Activated T-cell treated with anti-CD3 and anti-CD28 coated beads, Interleukin-2, amount 50 U/mL, for 48 hours (primary cell): ENCODE measurements around the gene RUNX2.

Experiments used
- DNase-seq, 2 experiments: peaks; one replicate each; pipeline ENCODE4 v3.0.0-alpha.2; 2020

The RUNX2 gene

DNA sequence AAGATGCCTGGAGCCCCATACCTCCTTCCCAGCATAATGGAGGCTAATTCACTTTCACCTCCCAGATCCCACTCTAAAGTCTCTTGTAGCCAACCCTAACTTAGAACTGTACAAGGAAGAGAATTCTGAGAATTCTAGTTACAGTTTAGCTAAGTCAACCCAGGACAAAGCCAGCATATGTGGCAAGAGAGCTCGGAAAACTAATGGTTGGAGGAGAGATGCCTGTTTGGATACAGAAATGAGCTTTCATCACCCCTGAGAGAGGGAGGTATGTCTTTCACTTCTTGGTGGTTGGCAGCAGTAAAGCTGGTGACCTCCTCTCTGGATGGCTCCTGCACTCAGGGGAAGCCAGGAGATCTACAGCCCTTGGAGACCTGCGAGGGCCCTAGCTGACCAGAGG is 302.2 kb downstream of the RUNX2 start:
- DNase-seq: no peak

DNA sequence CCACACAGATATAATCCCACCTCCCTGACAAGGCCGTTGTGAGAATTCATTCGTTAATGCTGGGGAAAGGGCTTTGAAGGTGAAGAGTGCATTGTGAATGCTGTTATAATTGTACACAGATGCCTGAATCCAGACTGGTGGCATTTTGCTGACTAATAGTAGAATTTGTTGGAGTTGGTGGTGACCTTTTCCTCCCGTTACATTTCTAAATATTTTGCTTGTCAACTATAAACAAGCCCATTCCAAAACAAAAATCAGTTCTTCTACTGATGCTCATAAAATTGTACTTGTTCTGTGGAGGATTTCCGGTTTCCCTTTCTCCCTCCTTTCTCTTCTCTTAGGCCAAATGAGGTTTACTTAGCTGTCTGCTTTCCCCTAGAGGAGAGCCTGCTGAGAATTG is 302.7 kb downstream of the RUNX2 start:
- no peak for DNase-seq

DNA sequence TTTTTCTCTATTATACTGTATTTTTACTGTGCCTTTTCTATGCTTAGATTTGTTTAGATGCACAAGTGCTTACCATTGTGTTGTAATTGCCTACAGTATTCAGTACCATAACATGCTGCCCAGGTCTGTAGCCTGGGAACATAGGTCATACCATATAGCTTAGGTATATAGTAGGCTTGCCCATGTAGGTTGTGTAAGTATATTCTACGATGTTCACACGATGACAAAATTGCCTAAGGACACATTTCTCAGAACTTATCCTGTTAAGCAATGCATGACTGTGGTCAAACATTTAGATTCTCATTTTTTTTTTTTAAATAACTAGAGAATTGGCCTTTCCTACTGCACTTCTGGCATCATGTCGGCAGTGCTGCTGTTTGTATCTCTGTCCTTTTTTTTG is 303.3 kb downstream of the RUNX2 start:
- no peak for DNase-seq

DNA sequence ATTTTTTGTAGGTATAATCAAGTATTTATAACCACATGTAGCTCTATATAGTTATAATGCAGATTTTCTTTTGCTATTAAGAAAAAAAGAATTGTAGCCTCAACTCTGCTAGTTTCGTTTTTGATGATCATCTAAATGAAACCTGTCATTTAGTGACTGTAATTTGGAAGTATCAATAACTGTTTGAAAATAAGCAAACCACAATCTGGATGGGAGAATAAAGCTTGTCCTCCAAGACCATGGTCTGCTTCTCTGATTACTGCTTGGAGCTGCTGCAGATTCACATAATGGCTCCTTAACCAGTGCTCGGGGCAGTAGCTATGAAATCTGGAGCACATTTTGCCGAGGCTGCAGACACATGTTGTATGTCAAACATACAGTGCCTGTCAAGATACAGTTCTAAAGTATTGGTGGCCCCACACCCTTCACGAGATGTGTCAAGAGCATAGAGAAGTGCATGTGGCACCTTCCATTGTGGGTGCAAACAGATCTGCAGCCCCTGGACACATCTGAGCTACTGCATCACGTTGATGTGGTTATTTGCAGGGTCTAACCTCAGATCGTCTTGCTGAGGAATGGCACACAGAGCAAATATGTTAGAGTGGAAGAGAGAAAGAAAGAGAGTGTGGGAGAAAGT is 305.3 kb downstream of the RUNX2 start:
- DNase-seq: no peak

DNA sequence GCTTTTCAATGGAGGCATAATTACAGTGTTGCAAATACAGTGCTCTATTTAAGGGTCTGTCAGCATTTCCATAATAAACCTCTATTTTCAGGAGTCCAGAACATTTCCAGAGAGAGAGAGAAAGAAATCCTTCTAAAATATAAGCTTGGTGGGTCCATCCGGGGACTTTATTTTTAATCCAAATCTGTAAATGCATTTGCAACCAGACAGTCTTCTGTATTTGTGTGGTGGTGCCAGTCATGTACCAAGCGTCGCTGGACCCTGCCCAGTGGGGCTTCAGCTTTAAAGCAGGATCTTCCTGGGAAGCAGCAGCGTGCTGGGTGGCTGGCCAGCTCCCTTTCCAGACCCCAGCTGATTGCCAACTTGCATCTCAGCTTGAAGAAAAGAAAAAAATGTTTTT is 306.1 kb downstream of the RUNX2 start:
- no peak for DNase-seq

DNA sequence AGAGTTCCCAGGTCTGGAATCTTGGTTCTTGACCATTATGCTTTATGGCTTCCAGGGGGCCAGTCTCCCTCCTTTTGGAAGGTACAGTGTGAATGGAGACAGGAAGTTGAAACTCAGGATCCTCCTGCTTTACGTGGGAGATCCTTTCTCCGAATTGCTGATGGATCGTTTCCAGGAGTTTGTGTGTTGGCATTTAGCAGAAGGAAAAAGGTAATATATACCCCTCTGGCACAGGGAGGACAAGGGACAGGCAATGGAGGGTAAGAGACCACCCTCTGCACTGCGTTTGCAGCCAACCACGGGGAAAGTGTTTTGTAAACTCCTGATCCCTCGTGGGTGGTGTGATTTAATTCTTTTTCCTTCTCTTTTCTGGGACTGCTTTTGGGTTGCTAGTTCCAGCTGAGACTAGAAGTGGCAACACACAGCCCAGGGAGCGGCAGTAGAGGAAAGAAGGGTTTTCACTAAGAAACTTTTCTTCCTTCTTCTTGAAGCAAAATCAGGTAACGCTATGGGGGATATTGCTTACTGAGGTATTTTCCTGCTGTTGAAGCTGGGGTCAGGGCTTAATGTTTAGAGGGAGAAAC is 307.2 kb downstream of the RUNX2 start:
- no peak for DNase-seq

DNA sequence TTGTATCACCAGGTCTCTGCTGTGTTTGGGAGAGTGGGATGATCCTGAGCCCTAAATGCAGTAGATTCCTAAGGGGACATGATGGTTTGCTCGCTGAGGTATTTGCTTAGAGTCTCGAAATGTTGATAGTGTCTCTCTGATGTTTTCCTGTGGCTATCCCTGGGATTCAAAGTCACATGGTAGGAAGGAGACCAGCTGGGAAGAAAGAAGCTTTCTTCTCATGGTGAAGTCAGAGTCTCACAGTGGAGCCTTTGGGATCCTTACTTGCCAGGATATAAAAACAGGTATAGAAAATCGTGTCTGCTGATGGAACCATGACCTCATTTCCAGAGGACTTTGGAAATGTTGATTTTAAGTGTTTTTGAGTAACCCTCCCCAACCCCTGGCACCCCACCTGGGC is 308.9 kb downstream of the RUNX2 start:
- no peak for DNase-seq

DNA sequence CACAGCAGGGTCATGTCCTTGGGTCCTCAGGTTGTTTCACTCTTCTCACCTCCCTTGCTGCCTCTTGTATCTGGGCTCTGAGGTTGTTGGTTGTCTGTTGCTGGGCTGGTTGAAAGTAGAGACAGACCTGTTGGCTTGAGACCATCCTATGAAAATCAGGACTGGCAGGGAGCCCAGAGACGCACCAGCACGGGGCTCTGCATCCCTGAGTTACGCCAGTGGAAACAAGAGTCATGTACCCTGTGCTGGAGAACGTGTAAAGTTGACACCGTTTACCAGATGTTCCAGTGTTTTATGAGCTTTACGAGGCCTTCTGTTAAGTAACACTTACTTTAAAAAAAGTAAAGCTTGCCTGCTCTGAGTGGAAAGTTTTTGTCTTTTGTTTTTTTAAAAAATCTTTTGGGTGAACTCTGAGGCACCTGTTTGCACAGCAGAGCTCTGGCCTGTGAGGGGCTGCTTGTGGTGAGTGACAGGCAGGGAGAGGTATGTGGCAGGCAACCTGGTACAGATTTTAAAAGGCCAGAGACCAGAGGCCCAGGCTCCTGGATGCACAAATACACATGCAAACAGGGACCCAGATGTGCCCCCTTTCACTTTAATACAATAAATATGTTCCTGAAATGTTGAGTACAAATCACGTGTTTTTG is 309.6 kb downstream of the RUNX2 start:
- DNase-seq: no peak

DNA sequence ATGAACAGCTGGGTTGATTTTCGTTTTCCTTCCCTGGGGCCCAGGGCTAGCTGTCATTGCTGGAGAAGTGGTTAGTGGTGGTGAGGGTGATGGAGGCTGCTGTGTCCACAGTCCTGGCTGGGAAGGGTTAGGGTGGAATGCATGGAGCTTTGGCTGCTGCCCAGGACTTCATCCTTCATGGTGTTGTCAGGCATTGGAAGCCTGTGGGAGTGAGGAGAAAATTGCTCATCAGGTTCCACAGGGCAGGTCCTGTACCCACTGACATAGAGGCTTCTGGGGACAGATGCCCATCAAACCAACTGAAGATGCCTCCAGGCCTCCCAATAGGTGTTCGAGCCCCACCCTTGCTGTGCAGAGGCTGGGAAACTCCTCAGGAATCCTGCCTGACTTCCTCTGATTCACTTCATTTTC is 312.0 kb downstream of the RUNX2 start:
- DNase-seq: no peak

DNA sequence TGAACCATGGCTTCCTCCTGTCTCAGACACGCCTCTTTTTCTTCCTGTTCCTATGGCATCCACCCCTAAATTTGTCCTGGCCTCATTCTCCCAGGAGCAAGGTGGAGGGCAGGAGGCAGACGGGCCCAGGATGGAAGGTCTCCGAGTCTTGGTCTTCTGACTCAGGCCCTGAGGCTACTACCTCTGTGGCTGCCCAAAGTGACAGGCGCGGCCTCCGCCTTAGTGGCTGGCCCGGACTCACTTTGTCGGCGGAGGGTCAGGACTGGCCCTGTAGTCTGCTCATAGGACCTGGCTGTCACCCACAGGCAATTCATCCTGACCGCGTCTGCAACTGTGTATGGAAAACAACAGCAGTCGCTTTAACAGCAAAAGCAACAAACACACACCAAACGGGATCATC is 312.7 kb downstream of the RUNX2 start:
- DNase-seq: no peak

DNA sequence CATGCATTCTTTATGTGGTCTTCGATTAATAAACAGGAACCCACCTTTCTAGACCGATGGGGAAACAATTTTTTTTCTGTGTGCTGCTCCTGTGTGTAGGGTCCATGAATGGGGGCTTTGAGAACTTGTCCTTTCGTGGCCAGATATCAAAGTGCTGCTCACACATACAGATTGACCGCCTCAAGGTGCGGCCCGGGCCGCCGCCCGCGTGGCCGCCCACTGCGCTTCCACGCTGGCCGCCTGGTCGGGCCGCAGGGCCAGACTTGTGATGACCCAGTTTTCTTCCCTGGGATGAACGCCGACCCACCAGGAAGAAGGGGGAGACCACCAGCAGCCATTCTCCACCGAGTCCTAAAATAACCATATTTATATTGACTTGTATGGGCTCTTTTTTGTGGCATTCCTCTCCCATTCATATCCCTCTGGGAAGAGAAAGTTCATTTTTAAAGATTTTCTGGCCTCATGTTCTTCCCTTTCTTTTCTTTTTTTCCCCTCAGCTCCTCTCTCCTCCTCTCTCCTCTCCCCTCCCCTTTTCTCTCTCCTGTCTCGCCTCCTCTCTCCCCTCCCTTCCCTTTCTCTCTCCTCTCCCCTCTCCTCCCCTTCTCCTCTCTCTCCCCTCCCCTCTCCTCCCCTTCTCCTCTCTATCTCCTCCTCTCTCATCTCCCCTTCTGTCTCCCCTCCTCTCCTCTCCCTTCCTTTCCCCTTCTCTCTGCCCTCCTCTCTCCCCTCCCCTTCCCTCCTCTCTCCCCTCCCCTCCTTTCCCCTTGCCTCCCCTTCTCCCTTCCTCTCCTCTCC is 314.4 kb downstream of the RUNX2 start:
- DNase-seq: no peak

DNA sequence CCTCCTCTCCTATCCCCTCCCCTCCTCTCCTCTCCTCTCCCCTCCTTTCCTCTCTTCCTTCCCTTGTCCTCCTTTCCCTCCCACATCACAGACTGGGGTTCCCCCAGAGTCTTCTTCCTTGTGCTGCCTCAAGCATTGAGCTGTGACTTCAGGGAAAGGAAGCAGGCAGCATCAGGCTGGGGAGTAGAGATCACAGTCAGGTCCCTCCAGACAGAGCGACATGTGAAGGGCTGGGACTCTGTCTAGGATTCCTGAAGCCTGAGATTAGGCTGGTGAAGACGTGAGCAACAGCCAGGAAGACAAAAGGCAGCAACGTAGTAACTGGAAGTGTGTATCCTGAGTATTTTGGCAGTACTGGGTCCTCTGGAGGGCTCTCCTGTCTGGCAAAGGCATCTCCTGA is 315.0 kb downstream of the RUNX2 start:
- no peak for DNase-seq

DNA sequence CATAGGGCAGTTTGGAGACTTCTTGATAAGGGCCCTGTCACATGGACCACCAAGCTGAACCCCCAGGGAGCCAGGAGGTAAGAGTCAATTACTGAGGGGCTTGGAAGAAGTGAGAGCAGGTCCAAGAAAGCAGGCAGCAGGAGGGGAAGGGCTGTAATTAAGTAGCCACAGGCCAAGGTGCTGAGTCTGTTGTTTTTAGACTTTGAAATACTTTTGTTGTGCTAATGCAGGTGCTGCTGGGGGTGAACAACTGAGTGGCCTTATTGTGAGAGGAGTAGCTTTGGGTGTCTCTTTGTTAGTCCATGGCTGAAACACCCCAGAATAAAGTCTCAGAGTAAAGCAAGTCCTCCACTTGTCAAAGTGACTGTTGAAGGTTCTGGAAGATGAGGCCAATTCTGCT is 316.6 kb downstream of the RUNX2 start:
- no peak for DNase-seq

DNA sequence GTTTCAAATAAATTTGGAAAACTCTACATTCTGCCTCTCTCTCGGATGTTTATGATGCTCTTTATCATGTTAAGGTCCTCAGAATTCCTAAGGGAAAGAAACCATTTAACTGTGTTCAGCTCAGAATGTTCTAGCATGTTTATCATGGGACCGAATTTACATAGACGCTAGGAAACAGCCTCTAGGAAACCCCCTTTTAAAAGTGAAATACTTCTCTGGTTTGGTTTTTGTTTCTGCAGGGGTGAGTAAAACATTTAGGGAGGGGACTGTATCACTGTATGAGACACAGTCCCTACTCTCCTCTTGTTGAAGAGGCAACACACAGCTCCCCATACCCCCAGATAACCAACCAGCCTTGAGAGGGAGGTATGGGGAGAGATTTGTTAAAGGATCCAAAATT is 317.2 kb downstream of the RUNX2 start:
- no peak for DNase-seq

DNA sequence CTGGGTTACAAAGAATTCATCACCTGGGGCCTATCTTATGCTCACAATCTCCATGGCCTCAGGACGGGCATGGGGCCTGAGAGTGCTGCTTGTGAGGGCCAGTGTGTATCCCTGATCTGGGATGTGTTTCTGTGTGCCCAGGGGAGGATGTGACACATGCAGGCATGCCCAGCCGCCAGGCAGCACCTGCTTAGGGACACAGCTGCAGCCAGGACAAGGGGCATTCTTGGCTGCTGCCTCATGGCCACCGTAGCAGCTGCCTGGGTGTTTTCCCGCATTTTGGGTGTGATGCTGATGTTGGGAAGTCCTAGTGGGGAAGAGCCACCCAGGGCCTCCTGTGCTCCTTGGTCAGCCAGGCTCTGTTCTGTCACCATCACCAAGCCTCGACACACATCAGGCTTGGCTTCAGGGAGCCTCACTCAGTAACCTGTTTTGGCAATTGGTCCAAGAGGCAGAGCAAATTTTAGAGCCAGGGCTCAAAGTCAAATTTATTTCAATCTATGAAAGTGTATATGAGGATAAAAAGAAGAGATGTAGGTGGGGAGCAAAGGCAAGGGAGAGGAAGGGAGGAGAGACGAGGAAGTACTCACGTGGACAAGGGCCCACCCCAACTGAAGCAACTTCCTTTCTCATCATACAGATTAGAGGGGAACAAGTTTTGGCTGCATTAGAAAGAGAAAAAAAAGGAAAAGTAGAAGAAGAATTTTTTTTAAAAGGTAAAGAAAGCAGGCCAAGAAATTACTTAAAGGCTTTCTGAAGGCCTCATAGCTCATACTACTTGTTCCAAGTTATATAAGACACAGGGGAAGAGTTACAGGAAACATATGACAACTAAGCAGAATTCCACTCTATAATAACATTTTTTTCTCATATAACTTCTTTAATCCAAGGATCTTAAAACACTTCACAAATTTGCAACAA is 319.5 kb downstream of the RUNX2 start:
- no peak for DNase-seq

DNA sequence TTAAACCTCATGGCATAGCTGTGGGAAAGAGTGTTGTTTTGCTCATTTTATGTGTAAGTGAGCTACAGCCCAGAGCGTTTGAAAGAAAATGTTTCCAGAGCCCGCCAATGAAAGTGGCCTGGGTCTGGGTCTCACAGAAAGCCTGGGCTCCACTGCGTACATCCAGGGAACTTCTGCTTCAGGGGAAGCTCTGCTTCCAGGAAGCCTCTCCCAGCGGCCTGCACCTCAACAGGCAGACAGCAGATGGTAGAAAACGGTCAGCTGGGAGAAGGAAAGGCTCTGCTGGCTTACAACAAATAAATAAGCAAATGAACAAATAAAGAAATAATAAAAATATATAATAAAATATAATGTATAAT is 320.1 kb downstream of the RUNX2 start:
- no peak for DNase-seq

DNA sequence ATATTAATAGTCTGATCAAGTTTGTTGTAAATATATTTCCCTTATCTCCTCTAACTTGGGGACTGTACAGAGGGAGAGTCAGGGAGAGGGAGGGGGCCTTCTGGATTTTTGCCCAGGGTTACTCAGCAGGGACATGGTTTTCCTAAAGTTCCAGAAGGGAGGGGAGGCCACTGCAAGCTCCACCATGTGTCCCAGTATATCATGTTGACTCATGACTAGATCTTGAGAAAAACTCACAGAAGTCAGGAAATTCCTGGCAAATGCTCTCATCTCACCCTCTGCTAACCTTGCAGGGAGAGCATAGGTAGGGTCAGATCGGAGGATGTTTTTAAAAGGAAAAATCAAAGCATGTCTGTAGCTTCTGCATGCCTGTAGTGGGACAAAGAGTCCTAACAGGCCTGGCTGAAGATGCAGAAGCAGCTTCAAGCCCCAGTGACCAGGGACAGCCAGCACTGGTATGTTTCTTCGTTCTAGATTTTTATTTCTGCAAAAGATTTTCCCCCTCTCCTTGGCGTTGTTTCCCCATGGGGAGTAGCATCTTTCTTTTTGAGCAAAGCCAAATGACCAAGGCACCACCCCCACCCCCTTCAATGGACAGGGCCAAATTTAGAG is 322.5 kb downstream of the RUNX2 start:
- DNase-seq: no peak

DNA sequence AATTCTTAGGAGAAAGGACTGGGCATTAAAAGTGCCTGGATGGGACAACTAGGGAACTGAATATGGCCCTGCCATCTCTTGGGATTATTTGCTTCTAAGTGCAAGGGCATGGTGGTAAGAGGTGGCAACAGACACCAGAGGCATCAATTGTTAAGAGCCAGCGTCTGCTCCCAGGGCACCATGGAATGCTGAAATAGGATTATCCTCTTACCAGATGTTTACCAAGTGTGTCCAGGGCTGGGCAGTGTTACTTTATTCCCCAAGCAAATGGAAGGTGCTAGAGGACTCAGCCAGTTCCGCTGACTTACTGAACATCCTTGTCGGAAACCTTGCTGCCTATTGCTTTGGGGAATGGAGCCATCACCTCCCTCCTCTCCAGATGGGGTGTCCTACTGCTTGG is 323.2 kb downstream of the RUNX2 start:
- no peak for DNase-seq

DNA sequence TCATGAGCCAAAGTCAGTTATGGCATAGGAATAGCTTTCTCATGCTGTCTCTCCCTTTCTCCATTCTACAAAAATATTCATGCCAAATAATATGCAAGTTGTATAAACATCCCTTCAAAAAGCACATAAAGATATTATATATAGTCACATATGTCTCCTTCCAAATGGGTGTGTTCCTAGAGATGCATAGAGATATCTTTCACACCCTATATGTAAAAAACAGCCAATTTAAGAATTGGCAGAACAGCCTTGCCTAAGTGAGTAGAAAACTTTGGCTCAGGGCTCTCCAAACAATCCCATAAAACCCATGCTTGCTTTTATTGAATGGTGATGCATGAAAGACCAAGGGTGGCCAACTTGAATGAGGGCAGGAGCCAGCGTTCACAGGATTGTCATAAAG is 324.3 kb downstream of the RUNX2 start:
- no peak for DNase-seq

DNA sequence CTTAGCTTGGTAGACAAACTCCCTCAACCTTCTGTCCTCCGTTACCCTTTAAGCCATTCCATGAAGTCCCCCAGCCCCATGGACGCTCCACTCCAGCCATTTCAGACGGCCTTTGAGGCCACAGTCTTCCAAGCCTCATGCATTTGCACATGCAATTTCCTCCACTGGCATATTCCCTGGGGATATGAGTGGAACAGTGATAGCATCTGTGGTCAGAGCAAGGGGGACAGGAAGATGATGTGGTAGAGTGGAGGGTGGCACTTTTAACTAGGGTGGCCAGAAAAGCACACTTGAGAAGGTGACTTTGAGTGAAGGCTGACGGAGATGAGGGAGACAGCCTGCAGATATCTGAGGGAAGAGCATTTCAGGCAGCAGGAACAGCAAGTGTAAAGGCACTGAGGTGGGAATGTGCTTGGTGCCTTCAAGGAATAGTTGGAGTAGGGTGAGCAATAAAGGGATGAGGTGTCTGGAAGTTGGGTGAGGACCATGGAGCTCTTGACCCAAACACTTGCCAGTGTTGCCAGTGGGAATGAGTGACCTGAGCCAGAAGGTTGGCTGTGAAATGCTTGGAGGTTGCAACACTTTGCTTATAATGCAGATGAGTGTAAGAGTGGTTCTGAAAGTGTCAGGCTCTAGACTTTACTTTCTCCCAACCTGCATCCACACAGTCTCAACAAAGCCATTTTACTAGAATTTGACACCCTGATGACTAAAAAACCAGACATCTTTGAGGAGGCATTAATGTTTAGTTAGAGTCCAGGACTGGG is 325.2 kb downstream of the RUNX2 start:
- DNase-seq: no peak

DNA sequence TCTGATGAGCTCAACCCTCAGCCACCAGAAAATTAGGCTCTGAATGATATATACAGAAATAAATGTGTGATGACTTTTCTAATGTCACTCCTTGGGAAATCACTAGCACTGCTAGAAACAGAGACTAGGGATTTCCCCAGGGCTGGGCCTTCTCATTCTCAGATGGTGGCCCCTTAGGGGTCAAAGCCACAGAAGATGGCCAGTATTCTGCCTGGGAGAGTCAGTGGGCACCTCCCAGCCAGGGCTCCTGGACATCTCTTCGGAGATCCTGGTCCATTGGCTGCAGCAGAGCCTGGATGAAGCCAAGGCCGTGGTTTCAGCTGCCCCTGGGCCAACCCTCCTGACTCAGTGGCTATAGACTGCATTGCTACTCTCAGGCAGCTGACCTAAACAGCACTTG is 326.5 kb downstream of the RUNX2 start:
- no peak for DNase-seq
